ENCODE results near the gene ZNF662. TPM values are rescaled to one million over a fixed set of nuclear protein-coding genes. Genes with fewer than 3 reads are reported as not detected.

Gene ZNF662
- total RNA-seq, 1 experiment from 2014 or later: not detected

DNA sequence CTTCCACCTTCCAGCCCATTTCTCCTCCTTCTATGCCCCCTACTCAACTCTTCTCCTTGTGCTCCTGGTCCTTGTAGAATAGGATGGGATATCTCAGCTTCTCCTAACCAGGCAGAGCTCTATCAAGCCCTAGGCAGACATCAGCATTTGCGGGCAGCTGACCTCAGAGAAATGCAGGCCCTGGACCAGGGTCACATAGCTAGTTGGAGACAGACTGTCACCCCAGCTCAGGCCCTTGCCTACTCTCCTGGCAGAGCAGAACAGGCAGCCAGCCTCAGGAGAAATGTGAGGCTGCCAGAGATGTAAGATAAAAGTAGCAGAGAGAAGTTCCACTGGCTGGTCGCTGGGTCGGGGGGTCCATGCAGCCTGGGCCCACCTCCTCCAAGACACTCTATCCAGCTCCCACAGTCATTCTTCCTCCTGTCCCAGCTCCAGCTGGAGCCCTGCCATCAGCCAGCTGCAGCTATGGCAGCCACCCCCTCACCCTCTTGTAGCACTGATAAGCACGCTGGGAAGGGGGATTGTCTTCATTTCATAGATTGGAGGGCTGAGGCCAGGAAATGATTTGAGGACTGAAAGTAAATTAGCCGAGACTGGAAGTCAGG lies 34.2 kb upstream of the ZNF662 start:
- WGBS (ENCODE audit: extremely low coverage, insufficient read length, low lambda C conversion rate): no CpG with 5 or more reads among the region's 5 CpGs
- H3K27ac Mint-ChIP-seq: no peak overlapping the region; a peak in 1 of 7 replicates

More for the DNA sequence above, 34.2 kb upstream of the ZNF662 start:
- H3K14ac ChIP-seq (ENCODE audit: insufficient read depth, low read length): no peak overlapping the region
- TF ChIP-seq CTCF (conservative IDR thresholded peaks at IDR 0.05): no peak
- no peak overlapping the region for H2AFZ ChIP-seq (ENCODE audit: low read length)
- no peaks in the 10 kb centered on the region for H3K9me3 ChIP-seq (ENCODE audit: control insufficient read depth, low read depth, low read length)
- no peak for DNase-seq
- H4K20me1 ChIP-seq (ENCODE audit: control insufficient read depth, insufficient read depth, insufficient read length): no peaks in the 10 kb centered on the region
- no peak overlapping the region for H2BK12ac ChIP-seq (ENCODE audit: insufficient read length, low read depth, low read length)
- no peak overlapping the region for H4K91ac ChIP-seq (ENCODE audit: insufficient read length, low read depth, low read length)
- H3K9me3 Mint-ChIP-seq: no peaks in the 10 kb centered on the region
- H3K4ac ChIP-seq (ENCODE audit: low read depth, low read length): no peak overlapping the region
- H2BK120ac ChIP-seq (ENCODE audit: low read depth, low read length, poor library complexity, severe bottlenecking): no peak overlapping the region
- no peak overlapping the region for H3K4me3 Mint-ChIP-seq
- peaks cover 9% of the 10 kb centered on the region for H3K27me3 Mint-ChIP-seq (ENCODE audit: low read depth)
- no peak overlapping the region for H3K9ac ChIP-seq (ENCODE audit: extremely low read depth, insufficient read length, low read length)
- no peaks in the 10 kb centered on the region for H3K23me2 ChIP-seq (ENCODE audit: insufficient read length, low read depth, low read length, poor library complexity, severe bottlenecking)
- no peaks in the 10 kb centered on the region for H3K27me3 ChIP-seq (ENCODE audit: insufficient read depth, low read length)
- no peak overlapping the region for H2BK5ac ChIP-seq (ENCODE audit: insufficient read length, low read length)
- no peak overlapping the region for H3T11ph ChIP-seq (ENCODE audit: low read length)
- no peak overlapping the region for H3K23ac ChIP-seq (ENCODE audit: insufficient read length, low read depth, low read length)
- H2BK15ac ChIP-seq (ENCODE audit: low read depth, low read length): no peak overlapping the region
- H2AK5ac ChIP-seq (ENCODE audit: insufficient read length, low read length): no peak overlapping the region
- H3K4me1 ChIP-seq (ENCODE audit: insufficient read depth, low read length): no peaks in the 10 kb centered on the region
- H3K27ac ChIP-seq (ENCODE audit: insufficient read length, low read depth, low read length): no peak overlapping the region
- H3K36me3 Mint-ChIP-seq (ENCODE audit: insufficient read depth in 1 of 3, low read depth in 3 of 3): no peaks in the 10 kb centered on the region
- no peak overlapping the region for H4K5ac ChIP-seq (ENCODE audit: insufficient read length, low read depth, low read length)
- no peak overlapping the region for H3K4me2 ChIP-seq (ENCODE audit: insufficient read depth, insufficient read length, low read length)
- no peak overlapping the region for H2BK20ac ChIP-seq (ENCODE audit: low read depth, low read length, poor library complexity, severe bottlenecking)
- H3K79me1 ChIP-seq (ENCODE audit: insufficient read depth, low read depth, low read length, poor library complexity, severe bottlenecking): no peaks in the 10 kb centered on the region
- H3K4me1 Mint-ChIP-seq: no peaks in the 10 kb centered on the region
- H4K8ac ChIP-seq (replicated peaks; ENCODE audit: insufficient read length, low read depth, low read length): no peak overlapping the region
- no peaks in the 10 kb centered on the region for H3K79me2 ChIP-seq (ENCODE audit: insufficient read depth, low read length)
- no peak overlapping the region for H3K18ac ChIP-seq (ENCODE audit: insufficient read length, low read depth, low read length)
- no peak overlapping the region for H3K56ac ChIP-seq (ENCODE audit: insufficient read length, low read depth, low read length)

Data from H9 (cell line).